Measurements from ENCODE around the gene GRIK2. TPM values are rescaled to one million over a fixed set of nuclear protein-coding genes. Genes with fewer than 3 reads are reported as not detected.

GRIK2 gene
- total RNA-seq, 1 donor from 2014 or later: 2.5 TPM

- Histone ChIP-seq H3K4me2 (ENCODE audit: low read length) (no peak overlapping the region), H3K79me2 (ENCODE audit: insufficient read depth, low read length) (no peaks in the 10 kb centered on the region), H4K20me1 (ENCODE audit: insufficient read depth, low read length) (no peaks in the 10 kb centered on the region), H3K9me3 (ENCODE audit: insufficient read depth, low read depth, low read length) (no peaks in the 10 kb centered on the region), H3K36me3 (ENCODE audit: insufficient read depth, low read length) (no peaks in the 10 kb centered on the region), H2AFZ (ENCODE audit: low read depth, low read length) (no peak overlapping the region), H3K27me3 (ENCODE audit: insufficient read depth, low read length) (no peaks in the 10 kb centered on the region), H3K9ac (ENCODE audit: low read length) (no peak overlapping the region), H3K4me3 (ENCODE audit: insufficient read depth, low read depth, low read length) (no peak overlapping the region), H3K27ac (ENCODE audit: low read depth, low read length) (no peak overlapping the region), H3K4me1 (ENCODE audit: insufficient read depth, low read length) (no peaks in the 10 kb centered on the region)
- Mint-ChIP-seq H3K27ac (ENCODE audit: unreplicated experiment) (no peak overlapping the region), H3K27me3 (ENCODE audit: low read depth, unreplicated experiment) (no peaks in the 10 kb centered on the region), H3K4me1 (ENCODE audit: low read depth, unreplicated experiment) (no peaks in the 10 kb centered on the region), H3K36me3 (ENCODE audit: low read depth, unreplicated experiment) (no peaks in the 10 kb centered on the region), H3K4me3 (ENCODE audit: unreplicated experiment) (no peak overlapping the region), H3K9me3 (ENCODE audit: unreplicated experiment) (no peaks in the 10 kb centered on the region)
- no peak for TF ChIP-seq CTCF (IDR thresholded peaks at IDR 0.05; ENCODE audit: insufficient read depth, low read depth, low read length)
- TF ChIP-seq EZH2 (IDR thresholded peaks at IDR 0.05; ENCODE audit: insufficient read depth, low read length): no peak
- DNase-seq (ENCODE audit: low read depth) (no peak), FAIRE-seq (no peak)
Observed at GRCh38 chr6:102038964-102039363, 645.5 kb downstream of the GRIK2 start.

- Histone ChIP-seq H2AFZ (ENCODE audit: low read depth, low read length) (no peak overlapping the region), H3K27ac (ENCODE audit: low read depth, low read length) (no peak overlapping the region), H3K4me1 (ENCODE audit: insufficient read depth, low read length) (no peaks in the 10 kb centered on the region), H3K4me3 (ENCODE audit: insufficient read depth, low read depth, low read length) (no peak overlapping the region), H4K20me1 (ENCODE audit: insufficient read depth, low read length) (no peaks in the 10 kb centered on the region), H3K9me3 (ENCODE audit: insufficient read depth, low read depth, low read length) (no peaks in the 10 kb centered on the region), H3K79me2 (ENCODE audit: insufficient read depth, low read length) (no peaks in the 10 kb centered on the region), H3K4me2 (ENCODE audit: low read length) (no peak overlapping the region), H3K27me3 (ENCODE audit: insufficient read depth, low read length) (no peaks in the 10 kb centered on the region), H3K9ac (ENCODE audit: low read length) (no peak overlapping the region), H3K36me3 (ENCODE audit: insufficient read depth, low read length) (no peaks in the 10 kb centered on the region)
- H3K27me3 Mint-ChIP-seq (ENCODE audit: low read depth, unreplicated experiment): no peaks in the 10 kb centered on the region
- DNase-seq (ENCODE audit: low read depth): no peak
- no peaks in the 10 kb centered on the region for H3K36me3 Mint-ChIP-seq (ENCODE audit: low read depth, unreplicated experiment)
- H3K27ac Mint-ChIP-seq (ENCODE audit: unreplicated experiment): no peak overlapping the region
- TF ChIP-seq EZH2 (IDR thresholded peaks at IDR 0.05; ENCODE audit: insufficient read depth, low read length) (no peak), CTCF (IDR thresholded peaks at IDR 0.05; ENCODE audit: insufficient read depth, low read depth, low read length) (no peak)
- peaks cover 2% of the 10 kb centered on the region for H3K9me3 Mint-ChIP-seq (ENCODE audit: unreplicated experiment)
- no peaks in the 10 kb centered on the region for H3K4me1 Mint-ChIP-seq (ENCODE audit: low read depth, unreplicated experiment)
- FAIRE-seq: no peak
- no peak overlapping the region for H3K4me3 Mint-ChIP-seq (ENCODE audit: unreplicated experiment)
Observed at GRCh38 chr6:102039441-102039840, 645.9 kb downstream of the GRIK2 start.

GRCh38 chr6:102051001-102051400 lies 657.5 kb downstream of the GRIK2 start:
- Mint-ChIP-seq H3K36me3 (ENCODE audit: low read depth, unreplicated experiment) (no peaks in the 10 kb centered on the region), H3K27ac (ENCODE audit: unreplicated experiment) (no peak overlapping the region), H3K4me1 (ENCODE audit: low read depth, unreplicated experiment) (no peaks in the 10 kb centered on the region), H3K9me3 (ENCODE audit: unreplicated experiment) (no peaks in the 10 kb centered on the region), H3K27me3 (ENCODE audit: low read depth, unreplicated experiment) (no peaks in the 10 kb centered on the region), H3K4me3 (ENCODE audit: unreplicated experiment) (no peak overlapping the region)
- no peak overlapping the region for H3K4me2 ChIP-seq (ENCODE audit: low read length)
- H3K36me3 ChIP-seq (ENCODE audit: insufficient read depth, low read length): no peaks in the 10 kb centered on the region
- H3K4me3 ChIP-seq (ENCODE audit: insufficient read depth, low read depth, low read length): no peak overlapping the region
- FAIRE-seq (no peak), DNase-seq (ENCODE audit: low read depth) (no peak)
- H3K79me2 ChIP-seq (ENCODE audit: insufficient read depth, low read length): no peaks in the 10 kb centered on the region
- H4K20me1 ChIP-seq (ENCODE audit: insufficient read depth, low read length): no peaks in the 10 kb centered on the region
- no peaks in the 10 kb centered on the region for H3K27me3 ChIP-seq (ENCODE audit: insufficient read depth, low read length)
- no peaks in the 10 kb centered on the region for H3K4me1 ChIP-seq (ENCODE audit: insufficient read depth, low read length)
- H3K27ac ChIP-seq (ENCODE audit: low read depth, low read length): no peak overlapping the region
- H3K9ac ChIP-seq (ENCODE audit: low read length): no peak overlapping the region
- TF ChIP-seq CTCF (IDR thresholded peaks at IDR 0.05; ENCODE audit: insufficient read depth, low read depth, low read length): no peak
- no peak for TF ChIP-seq EZH2 (IDR thresholded peaks at IDR 0.05; ENCODE audit: insufficient read depth, low read length)
- no peak overlapping the region for H2AFZ ChIP-seq (ENCODE audit: low read depth, low read length)
- no peaks in the 10 kb centered on the region for H3K9me3 ChIP-seq (ENCODE audit: insufficient read depth, low read depth, low read length)
